ENCODE measurements around the gene DTNB. TPM values are rescaled to one million over a fixed set of nuclear protein-coding genes. Genes with fewer than 3 reads are reported as not detected.

DTNB gene
- total and polyA plus RNA-seq, 2 donors (not counting 1 experiment from before 2014, with no cell fraction given), result 25.7 to 37.3 TPM

DNA sequence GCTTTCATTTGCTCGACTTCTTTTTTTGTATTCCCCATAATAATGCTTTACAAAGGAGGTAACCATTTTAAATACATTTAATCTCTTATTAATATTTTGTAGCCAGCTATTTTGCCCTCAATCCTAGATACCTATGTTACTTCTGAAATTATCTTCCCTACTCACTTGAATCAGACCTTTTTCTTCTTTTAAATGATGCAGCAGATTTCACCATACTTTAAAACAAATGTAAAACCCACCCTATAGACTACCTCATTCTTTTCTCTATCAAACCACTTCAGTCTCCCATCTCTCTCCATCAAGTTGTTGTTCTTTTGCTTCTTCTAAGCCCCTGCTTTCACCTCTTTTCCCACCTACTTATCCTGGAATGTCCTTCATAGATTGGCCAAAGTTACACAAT lies 180.2 kb downstream of the DTNB start:
- Histone ChIP-seq H3K9me3 (ENCODE audit: control extremely low read depth in 1 of 3, control insufficient read depth in 2 of 3, insufficient read depth in 1 of 3, low read length in 2 of 3) (no peaks in the 10 kb centered on the region), H2AFZ (ENCODE audit: insufficient read depth, low read depth, low read length, poor library complexity, severe bottlenecking) (no peak overlapping the region), H3K27me3 (replicated peaks in 1 of 4; ENCODE audit: control extremely low read depth in 1 of 4, control insufficient read depth in 3 of 4, insufficient read depth in 4 of 4, low read length in 3 of 4) (no peaks in the 10 kb centered on the region), H3K79me2 (ENCODE audit: control insufficient read depth, insufficient read depth, low read length) (no peaks in the 10 kb centered on the region), H3K27ac (ENCODE audit: low read length in 2 of 2) (no peak overlapping the region), H3K36me3 (replicated peaks in 1 of 2; ENCODE audit: control extremely low read depth in 1 of 2, control insufficient read depth in 1 of 2, extremely low read depth in 1 of 2, insufficient read depth in 2 of 2, low read length in 1 of 2) (peaks cover 0 to 1% of the 10 kb centered on the region in 2 experiments), H4K20me1 (ENCODE audit: control insufficient read depth, insufficient read depth, low read length, poor library complexity, severe bottlenecking) (no peaks in the 10 kb centered on the region), H3K9ac (ENCODE audit: low read length) (no peak overlapping the region), H3K4me2 (replicated peaks; ENCODE audit: low read depth, low read length, poor library complexity, severe bottlenecking) (no peak overlapping the region), H3K4me3 (ENCODE audit: control extremely low read depth in 1 of 5, extremely low read depth in 1 of 5, insufficient read depth in 1 of 5, low read depth in 2 of 5, low read length in 4 of 5) (no peak overlapping the region), H3K4me1 (ENCODE audit: control insufficient read depth in 2 of 2, insufficient read depth in 2 of 2, low read length in 2 of 2) (peaks cover 9 to 10% of the 10 kb centered on the region in 2 donors)
- DNase-seq (no peak), ATAC-seq (ENCODE audit: low read depth) (no peak)
- ChIA-PET CTCF (no interaction called here), POLR2A (no interaction called here)
- no peak overlapping the region for H3K27ac Mint-ChIP-seq
- no peaks in the 10 kb centered on the region for H3K27me3 Mint-ChIP-seq
- TF ChIP-seq CTCF (IDR thresholded peaks at IDR 0.05) (no peak), EZH2 (IDR thresholded peaks at IDR 0.05; ENCODE audit: borderline replicate concordance, insufficient read depth, low read depth, low read length, poor library complexity, severe bottlenecking) (no peak)
- WGBS (ENCODE audit: insufficient coverage), result no CpG with 5 or more reads among the region's 1 CpG
- H3K4me3 Mint-ChIP-seq, result no peak overlapping the region
- peaks cover 14% of the 10 kb centered on the region for H3K4me1 Mint-ChIP-seq
- intact Hi-C loops (cut with micrococcal nuclease), result no loop called here
- H3K9me3 Mint-ChIP-seq (ENCODE audit: insufficient read depth), result no peaks in the 10 kb centered on the region

- Mint-ChIP-seq H3K4me3 (no peak overlapping the region), H3K4me1 (peaks cover 10% of the 10 kb centered on the region), H3K27ac (no peak overlapping the region), H3K27me3 (no peaks in the 10 kb centered on the region), H3K9me3 (ENCODE audit: insufficient read depth) (no peaks in the 10 kb centered on the region)
- 100% methylated on average over 1 of the region's 3 CpGs for WGBS (ENCODE audit: insufficient coverage)
- Histone ChIP-seq H3K4me2 (replicated peaks; ENCODE audit: low read depth, low read length, poor library complexity, severe bottlenecking) (no peak overlapping the region), H3K9me3 (ENCODE audit: control extremely low read depth in 1 of 3, control insufficient read depth in 2 of 3, insufficient read depth in 1 of 3, low read length in 2 of 3) (no peaks in the 10 kb centered on the region), H3K27ac (ENCODE audit: low read length in 2 of 2) (no peak overlapping the region), H4K20me1 (ENCODE audit: control insufficient read depth, insufficient read depth, low read length, poor library complexity, severe bottlenecking) (no peaks in the 10 kb centered on the region), H3K9ac (ENCODE audit: low read length) (no peak overlapping the region), H3K27me3 (replicated peaks in 1 of 4; ENCODE audit: control extremely low read depth in 1 of 4, control insufficient read depth in 3 of 4, insufficient read depth in 4 of 4, low read length in 3 of 4) (no peaks in the 10 kb centered on the region), H3K36me3 (replicated peaks in 1 of 2; ENCODE audit: control extremely low read depth in 1 of 2, control insufficient read depth in 1 of 2, extremely low read depth in 1 of 2, insufficient read depth in 2 of 2, low read length in 1 of 2) (peaks cover 0 to 1% of the 10 kb centered on the region in 2 experiments), H3K4me1 (ENCODE audit: control insufficient read depth in 2 of 2, insufficient read depth in 2 of 2, low read length in 2 of 2) (peaks cover 5 to 6% of the 10 kb centered on the region in 2 donors), H3K79me2 (ENCODE audit: control insufficient read depth, insufficient read depth, low read length) (no peaks in the 10 kb centered on the region), H2AFZ (ENCODE audit: insufficient read depth, low read depth, low read length, poor library complexity, severe bottlenecking) (no peak overlapping the region), H3K4me3 (ENCODE audit: control extremely low read depth in 1 of 5, extremely low read depth in 1 of 5, insufficient read depth in 1 of 5, low read depth in 2 of 5, low read length in 4 of 5) (no peak overlapping the region)
- intact Hi-C loops (cut with micrococcal nuclease), result no loop called here
- ATAC-seq (ENCODE audit: low read depth) (no peak), DNase-seq (no peak)
- TF ChIP-seq CTCF (IDR thresholded peaks at IDR 0.05), result no peak
- TF ChIP-seq EZH2 (IDR thresholded peaks at IDR 0.05; ENCODE audit: borderline replicate concordance, insufficient read depth, low read depth, low read length, poor library complexity, severe bottlenecking), result no peak
- CTCF ChIA-PET, result no interaction called here
- POLR2A ChIA-PET, result no interaction called here
Measured at GRCh38 chr2:25492726-25493125, 180.7 kb downstream of the DTNB start.

Measured in B cell (primary cell).